GM12873 (cell line): Measurements from ENCODE around the gene XDH.

Source experiments
- CTCF ChIP-seq: IDR thresholded peaks from 2 replicates; pipeline ENCODE4 v1.5.1; 2012; ENCODE audit warnings: low read depth, mild to moderate bottlenecking, moderate library complexity, low read length, control low read depth; ENCODE audit not compliant: insufficient read depth; ENCODE audit errors: missing control alignments

XDH gene

DNA sequence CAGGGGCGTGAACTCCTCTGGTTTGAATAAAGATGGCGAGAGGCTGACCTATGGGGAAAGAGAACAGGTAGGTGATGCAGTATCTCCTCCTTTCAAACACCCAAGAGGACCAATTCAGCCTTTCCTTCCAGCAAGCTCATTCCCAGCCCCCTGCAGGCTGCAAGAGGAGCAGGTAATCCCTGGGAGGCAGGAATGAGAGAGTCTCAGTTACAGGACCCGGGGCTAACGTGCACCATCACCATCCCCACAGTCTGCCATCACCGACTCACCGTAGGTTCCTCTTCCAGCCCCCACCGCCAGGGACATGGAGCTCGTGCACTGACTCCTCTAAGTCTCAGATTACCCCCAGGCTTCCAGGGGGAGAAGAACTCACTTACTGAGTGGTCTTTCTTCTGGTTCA lies 26.7 kb downstream of the XDH start:
- TF ChIP-seq CTCF, result no peak

DNA sequence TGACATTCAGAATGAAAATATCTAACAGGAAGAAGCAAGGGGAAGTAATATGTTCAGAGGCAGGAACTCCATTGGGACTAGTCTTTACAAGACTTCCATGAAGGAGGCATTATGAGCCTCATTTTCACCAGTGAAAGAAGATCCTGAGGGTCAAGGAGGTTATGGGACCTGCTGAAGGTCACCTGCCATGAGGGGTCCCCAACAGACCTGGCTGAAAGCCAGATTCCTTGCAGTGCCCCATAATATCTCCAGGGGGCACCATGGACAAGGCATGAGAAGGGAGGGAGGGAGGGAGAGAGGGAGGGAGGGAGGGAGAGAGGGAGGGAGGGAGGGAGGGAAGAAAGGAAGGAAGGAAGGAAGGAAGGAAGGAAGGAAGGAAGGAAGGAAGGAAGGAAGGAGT lies 27.9 kb downstream of the XDH start:
- peak; percentile 17 for TF ChIP-seq CTCF

DNA sequence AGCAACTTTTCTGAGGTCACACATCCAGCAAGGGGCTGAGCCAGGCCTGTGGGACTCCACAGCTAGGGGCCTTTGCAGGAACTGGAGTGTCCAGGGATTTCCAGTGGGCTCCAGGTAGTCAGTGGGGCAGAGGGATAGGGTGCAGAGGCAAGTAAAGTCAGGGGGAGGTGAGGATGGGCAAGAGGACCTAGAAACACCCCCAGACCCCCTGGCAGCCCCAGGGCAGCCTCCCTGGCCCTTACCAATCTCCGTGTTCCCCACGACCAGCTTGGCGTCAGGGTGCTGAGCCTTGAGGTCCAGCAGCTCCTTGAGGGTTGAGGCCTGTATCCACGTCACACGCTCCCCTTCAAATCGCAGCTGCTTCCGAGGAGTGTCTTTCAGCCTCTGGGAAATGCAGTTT lies 28.4 kb downstream of the XDH start:
- TF ChIP-seq CTCF, result no peak

DNA sequence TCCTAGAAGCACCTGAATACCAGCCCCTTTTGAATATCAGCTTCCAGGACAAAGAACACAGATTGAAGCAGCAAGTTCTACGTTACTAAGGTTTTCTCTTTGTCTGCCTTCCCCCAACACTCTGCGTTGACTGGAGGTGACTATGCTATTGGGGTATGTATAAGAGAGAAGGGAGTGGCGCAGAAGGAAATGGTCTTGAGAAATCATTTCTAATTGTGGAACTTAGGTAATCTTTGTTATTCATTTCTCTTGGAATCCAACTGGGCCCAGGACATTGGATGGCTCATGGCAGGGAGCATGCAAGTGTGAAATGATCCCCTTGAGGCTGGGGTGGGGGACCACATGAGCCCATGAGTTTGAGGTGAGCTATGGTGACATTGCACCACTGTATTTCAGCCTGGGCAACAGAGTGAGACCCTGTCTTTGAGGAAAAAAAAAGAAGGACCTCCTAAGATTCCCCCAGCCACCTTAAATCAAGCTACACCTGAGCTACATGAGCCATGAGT lies 29.7 kb downstream of the XDH start:
- TF ChIP-seq CTCF, result no peak

GRCh38 chr2:31384351-31384750 lies 30.2 kb downstream of the XDH start:
- no peak for TF ChIP-seq CTCF

- no peak for TF ChIP-seq CTCF
Observed at GRCh38 chr2:31383471-31384153, 30.9 kb downstream of the XDH start.

DNA sequence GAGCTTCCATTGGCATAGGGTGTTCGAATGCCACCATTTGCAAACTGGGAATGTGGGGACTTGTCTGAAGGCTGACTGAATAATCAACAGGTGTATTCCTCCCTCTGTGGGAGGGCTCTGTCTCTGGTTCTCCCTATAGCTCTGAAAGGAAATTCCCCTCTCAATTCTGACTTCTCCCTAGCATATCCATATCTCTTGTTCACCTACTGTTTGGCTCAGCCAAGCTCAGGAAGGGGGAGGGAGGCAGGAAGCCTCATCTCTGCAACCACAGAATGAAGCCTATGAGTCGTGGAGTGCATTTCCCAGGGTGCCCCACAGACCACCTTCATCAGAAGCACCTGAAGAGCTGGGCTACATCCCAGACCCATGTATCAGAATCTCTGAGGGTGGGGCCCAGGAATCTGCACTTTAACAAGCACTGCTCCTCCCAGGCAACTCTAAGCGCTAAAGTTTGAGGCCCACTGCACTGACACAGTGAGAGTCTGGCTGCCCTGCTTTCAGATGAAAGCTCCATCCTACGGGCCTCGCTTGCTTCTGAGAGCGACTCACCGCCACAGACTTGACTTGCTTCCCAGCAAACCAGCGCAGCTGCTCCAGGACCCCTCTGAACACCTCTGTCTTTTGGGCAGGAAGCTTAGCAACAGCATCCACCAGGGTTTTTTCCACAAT lies 32.0 kb downstream of the XDH start:
- TF ChIP-seq CTCF, result no peak
